ENCODE measurements around the gene HMCN2. TPM values are rescaled to one million over a fixed set of nuclear protein-coding genes. Genes with fewer than 3 reads are reported as not detected.
"Not testable (repeated sequence)": the region's sequence is repeated elsewhere in the genome, so short reads cannot be mapped to it uniquely, and the experiment has no call there.

HMCN2 gene
- total RNA-seq, 1 donor from 2014 or later, result 3.1 TPM

DNA sequence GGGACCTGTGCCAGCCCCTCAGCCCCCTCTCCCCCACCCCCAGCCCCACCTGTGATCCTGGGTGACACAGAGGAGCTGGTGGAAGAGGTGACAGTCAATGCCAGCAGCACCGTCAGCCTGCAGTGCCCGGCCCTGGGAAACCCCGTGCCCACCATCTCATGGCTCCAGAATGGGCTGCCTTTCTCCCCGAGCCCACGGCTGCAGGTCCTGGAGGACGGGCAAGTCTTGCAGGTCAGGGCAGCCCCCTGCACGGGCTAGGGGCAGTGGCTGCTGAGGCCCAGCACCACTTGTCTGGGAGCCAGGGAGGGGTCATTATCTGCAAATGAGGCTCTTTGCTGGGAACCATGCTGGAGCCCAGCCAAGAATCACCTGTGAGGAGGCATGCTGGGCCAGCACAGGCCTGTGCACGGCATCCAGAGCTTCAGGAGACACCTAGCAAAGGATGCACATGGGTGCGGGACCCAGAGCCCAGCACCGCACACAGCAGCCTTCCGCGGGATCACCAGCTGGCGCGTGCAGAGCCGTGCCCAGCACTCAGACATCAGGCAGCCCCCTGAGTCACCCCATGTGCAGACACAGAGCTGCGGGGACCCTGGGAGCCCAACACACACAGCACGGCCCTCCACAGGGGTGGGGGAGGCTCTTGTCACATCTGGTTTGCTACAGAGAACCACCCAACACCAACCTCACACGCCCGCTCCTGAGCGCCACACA is 117.2 kb downstream of the HMCN2 start:
- no peak for DNase-seq (ENCODE audit: low spot score)

DNA sequence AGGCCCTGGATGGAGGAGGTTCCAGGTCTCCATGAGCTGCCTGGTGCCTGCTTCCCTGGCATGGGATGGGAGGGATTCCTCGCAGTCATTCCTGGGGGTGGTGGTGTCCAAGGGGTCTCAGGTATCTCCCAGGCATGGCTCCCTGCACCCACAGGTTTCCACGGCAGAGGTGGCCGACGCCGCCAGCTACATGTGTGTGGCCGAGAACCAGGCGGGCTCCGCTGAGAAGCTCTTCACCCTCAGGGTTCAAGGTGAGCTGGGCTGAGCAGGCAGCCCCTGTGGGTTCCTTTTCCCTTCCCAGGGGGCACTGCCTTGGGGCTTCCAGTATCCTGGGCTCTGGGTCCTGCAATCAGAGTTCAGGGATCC is 117.8 kb downstream of the HMCN2 start:
- DNase-seq (ENCODE audit: low spot score), result no peak

DNA sequence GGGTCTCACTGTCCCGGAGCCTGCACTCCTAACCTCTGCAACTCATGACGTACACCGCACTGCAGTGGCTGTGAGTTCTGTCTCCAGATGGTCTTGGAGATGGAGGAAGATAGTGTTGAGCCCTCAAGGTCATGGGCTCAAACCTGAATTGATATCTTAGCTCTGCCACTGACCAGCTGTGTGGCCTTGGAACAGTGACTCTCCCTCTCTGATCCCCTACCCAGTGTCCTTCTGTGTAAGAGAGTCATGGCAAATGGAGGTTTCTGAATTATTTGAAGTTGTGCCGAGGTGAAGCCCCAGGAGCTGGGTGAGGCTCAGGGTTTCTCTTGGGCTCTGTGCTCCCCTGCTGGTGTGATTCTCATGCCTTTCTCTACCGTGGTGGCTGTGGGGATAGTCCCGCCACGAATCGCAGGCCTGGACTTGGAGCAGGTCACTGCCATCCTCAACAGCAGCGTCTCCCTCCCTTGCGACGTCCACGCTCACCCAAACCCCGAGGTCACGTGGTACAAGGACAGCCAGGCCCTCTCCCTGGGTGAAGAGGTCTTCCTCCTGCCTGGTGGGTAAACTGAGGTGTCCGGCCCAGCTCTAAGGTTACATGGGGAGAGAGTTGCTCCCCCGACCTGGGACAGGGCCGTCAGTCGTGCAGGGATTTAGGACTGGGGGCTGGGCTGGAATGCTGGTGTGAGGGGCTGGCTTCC is 118.6 kb downstream of the HMCN2 start:
- DNase-seq (ENCODE audit: low spot score), result no peak

DNA sequence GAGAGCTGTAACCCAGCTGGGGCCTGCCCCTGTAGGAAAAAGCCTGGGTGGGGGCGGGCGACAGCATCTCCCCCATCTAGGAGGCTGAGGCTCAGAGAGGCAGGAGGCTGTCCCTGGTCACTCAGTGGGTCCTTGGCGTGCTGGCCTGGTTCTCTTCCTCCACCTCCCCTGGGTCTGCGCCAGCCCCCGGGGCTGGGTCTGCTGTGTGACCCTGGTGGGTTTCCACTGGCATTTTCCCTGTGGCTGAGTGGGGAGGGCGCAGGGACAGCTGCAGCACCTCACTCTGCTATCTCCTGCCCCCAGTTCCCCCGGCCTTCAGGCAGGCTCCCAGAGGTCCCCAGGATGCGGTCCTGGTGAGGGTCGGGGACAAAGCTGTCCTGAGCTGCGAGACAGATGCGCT is 119.7 kb downstream of the HMCN2 start:
- no peak for DNase-seq (ENCODE audit: low spot score)

DNA sequence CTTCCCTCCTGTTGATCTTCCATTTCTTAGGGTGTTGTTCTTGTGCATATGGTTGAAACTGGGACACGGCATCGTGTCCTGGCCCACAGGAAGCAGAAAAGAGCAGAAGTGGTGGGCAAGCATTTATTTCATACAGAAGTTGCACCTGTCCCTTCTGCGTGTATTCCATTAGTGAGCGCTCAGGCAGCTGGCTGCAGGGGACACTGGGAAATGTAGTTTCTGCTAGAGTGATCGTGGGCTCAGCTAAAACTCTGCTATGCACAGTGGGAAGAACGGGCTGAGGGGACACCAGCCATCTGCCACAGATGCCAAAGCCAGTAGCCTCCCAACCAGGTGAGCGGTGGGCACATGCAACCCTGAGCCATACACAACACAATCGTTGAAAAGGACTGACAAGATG is 121.8 kb downstream of the HMCN2 start:
- DNase-seq (ENCODE audit: low spot score), result no peak

DNA sequence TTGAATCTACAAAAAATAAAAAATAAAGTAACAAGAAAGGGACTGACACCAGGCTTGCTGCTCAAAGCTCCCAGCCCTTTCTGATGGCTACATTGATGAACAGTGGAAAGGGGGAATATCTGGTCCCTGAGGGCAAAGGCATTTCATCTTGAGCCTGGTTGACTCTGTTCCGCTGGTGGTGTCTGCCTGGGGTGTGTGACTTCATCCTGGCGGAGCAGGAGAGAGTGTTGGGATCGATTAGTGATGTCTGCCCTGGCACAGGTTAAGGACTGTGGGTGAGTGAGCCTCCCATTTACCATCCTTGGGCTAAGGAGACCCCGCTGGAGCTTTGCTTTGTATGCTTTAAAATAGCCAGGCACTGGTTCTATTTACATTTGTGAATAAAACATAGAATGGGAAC is 122.3 kb downstream of the HMCN2 start:
- no peak for DNase-seq (ENCODE audit: low spot score)

DNA sequence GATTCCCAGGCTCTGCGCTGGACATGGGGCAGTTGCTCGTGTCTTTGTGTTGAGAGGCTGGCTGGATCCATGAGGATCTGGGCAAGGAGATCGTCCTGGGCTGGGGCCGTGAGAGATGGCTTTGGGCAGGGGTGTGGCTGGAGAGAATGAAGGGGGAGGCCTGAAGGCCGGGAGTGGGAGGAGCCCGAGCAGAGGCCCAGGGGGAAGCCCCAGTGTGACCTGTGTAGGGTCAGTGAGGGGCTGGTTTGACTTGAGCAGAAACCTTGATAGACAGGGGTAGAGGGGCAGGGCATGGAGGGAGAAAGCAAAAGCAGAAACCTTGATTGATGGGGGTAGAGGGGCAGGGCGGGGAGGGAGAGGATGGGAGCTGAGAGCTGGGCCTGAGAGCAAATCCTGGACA is 124.8 kb downstream of the HMCN2 start:
- DNase-seq (ENCODE audit: low spot score), result no peak

DNA sequence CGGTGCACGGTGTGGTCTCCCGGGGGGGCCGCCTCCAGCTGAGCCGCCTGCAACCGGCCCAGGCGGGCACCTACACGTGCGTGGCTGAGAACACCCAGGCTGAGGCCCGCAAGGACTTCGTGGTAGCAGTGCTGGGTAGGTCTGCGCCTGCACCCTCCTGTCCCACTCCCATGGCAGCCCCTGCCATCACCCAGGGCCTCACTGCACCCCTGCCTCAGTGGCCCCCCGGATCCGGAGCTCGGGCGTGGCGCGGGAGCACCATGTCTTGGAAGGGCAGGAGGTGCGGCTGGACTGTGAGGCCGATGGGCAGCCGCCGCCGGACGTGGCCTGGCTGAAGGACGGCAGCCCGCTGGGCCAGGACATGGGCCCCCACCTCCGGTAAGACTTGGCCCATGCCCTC is 125.4 kb downstream of the HMCN2 start:
- DNase-seq (ENCODE audit: low spot score), result no peak

DNA sequence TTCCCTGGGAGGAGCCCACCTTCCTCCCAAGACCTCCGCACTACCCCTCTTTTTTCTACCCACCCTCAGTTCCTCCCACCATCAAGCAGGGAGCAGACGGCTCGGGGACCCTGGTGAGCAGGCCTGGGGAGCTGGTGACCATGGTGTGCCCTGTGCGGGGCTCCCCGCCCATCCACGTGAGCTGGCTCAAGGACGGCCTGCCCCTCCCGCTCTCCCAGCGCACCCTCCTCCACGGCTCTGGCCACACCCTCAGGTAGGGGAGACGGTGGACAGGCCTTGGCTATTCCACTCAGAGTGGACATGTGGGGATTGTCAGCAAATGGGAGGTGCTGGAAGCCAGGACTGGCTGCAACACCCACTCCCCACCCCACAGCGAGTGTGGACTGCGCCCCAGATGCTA is 126.3 kb downstream of the HMCN2 start:
- DNase-seq (ENCODE audit: low spot score), result no peak

DNA sequence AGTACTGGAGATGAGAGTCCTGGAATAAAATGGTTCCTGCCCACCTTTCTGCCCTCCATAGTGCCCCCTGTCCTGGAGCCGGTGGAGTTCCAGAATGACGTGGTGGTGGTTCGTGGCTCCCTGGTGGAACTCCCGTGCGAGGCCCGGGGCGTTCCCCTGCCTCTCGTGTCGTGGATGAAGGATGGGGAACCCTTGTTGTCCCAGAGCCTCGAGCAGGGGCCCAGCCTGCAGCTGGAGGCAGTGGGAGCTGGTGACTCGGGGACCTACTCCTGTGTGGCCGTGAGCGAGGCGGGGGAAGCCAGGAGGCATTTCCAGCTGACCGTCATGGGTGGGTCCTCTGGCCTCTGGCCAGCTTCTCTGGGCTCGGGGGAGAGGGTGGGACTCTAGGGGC is 128.1 kb downstream of the HMCN2 start:
- no peak for DNase-seq (ENCODE audit: low spot score)

DNA sequence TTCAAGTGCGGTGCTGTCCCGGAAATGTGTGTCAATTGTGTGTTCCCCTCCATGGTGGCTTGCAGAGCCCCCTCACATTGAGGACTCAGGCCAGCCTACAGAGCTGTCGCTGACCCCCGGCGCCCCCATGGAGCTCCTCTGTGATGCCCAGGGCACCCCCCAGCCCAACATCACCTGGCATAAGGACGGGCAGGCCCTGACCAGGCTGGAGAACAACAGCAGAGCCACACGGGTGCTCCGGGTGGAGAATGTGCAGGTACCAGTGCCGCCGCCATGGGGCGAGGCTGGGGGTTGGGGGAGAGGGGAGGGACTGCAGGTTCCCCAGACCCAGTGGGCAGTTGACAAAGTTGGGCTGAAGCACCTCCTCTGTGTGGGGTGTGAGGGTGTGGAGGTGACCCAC is 128.8 kb downstream of the HMCN2 start:
- no peak for DNase-seq (ENCODE audit: low spot score)

DNA sequence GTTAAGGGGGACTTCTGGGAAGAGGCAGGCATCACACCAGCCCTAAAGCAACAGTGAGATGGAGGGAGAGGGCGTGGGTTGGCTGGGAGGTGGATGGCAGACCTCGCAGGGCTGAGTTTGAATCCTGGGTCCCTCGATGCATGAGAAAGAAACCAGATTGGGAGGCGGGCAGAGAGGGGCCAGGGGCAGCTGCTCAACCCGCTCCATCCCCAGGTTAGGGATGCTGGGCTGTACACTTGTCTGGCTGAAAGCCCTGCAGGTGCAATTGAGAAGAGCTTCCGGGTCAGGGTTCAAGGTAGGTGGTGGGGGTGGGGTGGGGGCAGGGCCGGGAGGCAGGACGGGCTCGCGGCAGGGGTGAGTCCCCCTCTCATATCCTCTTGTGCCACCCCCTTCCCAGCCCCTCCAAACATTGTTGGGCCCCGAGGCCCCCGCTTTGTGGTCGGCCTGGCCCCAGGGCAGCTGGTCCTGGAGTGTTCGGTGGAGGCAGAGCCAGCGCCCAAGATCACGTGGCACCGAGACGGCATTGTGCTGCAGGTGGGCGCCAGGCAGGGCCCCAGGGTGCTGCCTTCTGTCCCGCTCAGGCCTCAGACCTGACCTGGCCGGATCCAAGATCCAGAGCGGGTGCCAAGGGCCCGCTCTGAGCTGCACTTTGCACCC is 129.4 kb downstream of the HMCN2 start:
- no peak for DNase-seq (ENCODE audit: low spot score)

DNA sequence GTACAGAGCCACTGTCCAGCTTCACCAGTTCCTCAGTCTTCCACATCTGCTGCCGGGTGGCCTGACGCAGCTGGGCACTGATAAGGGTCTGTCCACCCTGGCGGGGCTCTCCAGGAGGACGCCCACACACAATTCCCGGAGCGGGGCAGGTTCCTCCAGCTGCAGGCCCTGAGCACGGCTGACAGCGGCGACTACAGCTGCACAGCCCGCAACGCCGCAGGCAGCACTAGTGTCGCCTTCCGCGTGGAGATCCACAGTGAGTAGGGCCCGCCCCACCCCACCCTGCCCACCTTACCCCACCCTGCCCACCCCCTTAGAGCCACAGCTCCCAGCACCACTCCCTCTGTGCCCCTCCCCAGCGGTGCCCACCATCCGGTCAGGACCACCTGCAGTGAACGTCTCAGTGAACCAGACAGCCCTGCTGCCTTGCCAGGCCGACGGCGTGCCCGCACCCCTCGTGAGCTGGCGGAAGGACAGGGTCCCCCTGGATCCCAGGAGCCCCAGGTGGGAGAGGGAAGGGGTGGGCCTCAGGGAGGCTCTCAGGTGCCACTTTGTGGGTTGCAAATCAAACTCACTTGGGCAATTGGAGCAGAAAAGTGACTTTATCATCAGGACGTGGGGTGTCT is 130.4 kb downstream of the HMCN2 start:
- no peak for DNase-seq (ENCODE audit: low spot score)

DNA sequence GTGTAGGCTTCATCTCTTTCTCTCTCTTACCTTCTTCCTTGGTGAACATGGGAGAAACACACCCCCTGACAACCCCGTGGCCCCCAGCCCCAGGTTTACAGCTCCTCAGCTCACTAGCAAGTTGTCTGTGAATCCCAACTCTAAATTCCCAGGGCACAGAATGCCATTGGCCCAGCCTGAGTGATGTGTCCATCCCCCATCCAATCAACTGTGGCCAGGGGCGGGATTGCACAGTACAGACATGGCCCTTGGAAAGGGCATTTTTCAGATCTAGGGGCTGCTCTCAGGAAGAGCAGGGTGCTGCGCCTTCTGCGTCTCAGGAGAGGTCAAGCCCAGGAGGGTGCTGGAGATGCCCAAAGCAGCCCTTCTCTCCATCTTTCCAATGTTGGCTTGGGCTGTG is 131.0 kb downstream of the HMCN2 start:
- DNase-seq (ENCODE audit: low spot score), result no peak

DNA sequence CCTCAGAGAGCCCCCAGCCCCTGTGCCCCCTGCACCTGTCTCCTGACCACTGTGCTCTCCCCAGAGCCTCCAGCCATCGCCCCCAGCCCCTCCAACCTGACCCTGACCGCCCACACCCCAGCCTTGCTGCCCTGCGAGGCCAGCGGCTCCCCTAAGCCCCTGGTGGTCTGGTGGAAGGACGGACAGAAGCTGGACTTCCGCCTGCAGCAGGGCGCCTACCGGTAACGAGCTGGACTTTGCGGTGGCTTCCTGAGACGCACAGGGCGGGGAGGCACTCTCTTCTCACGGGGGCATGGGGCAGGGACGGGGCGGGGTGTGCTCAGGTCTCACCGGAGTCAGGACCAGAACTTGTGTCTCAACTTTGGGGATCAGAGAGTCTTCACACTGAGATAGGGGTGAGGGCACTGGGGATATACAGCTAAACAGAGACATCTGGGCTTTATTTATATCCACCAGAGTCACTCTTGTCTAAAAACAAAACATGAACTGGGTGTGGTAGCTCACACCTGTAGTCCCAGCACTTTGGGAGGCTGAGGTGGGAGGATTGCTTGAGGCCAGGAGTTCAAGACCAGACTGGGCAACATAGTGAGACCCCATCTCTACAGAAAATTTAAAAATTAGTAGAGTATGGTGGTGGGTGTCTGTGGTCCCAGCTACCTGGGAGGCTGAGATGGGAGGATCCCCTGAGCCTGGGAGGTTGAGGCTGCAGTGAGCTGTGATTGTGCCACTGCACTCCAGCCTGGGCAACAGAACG is 133.1 kb downstream of the HMCN2 start:
- no peak for DNase-seq (ENCODE audit: low spot score)

DNA sequence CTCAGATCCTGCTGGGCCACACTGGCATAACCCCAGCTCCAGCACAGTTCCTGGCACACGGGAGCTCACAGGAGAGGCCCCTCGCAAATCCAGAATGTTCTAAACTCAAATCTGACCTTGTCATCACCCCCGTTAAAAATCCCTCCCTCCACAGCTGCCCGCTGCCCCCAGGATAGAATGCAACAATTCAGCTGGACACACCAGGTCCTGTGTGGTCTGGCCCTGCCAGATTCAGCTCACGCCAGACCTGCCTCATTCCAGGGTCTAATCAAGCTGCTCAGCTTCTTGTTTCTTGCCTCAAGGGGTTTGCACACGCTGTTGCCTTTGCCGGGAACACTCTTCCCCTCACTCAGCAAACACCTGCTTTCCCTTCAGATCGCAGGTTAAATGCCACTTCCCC is 134.2 kb downstream of the HMCN2 start:
- DNase-seq (ENCODE audit: low spot score), result no peak

DNA sequence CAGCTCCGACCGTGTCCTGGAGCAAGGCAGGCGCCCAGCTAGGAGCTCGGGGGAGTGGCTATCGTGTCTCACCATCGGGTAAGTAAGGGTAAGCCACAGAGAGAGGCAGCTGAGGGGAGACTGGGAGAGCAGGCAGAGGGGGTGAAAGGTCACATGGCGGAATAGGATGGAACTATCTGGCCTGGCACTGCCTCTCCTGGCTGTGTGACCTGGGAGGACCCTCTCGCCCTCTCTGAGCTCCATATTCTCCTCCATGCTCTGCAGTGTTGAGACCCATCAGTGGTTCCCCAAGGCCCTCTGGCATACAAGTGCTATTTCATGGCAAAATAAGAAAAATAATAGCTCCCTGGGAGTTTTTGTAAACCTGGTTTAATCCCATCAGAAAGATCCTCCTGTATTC is 135.3 kb downstream of the HMCN2 start:
- no peak for DNase-seq (ENCODE audit: low spot score)

DNA sequence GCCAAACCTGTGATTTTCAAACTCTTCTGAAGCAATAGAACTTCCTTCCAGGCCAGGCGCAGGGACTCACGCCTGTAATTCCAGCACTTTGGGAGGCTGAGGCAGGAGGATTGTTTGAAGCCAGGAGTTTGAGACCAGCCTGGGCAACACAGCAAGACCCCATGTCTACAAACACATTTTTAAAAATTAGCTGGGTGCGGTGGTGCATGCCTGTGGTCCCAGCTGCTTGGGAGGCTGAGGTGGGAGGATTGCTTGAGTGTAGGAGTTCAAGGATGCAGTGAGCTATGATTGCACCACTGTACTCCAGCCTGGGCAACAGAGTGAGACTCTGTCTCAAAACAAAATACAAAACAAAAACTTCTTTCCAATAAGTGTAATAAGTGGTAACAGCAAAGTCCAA is 136.2 kb downstream of the HMCN2 start:
- not testable (repeated sequence) for DNase-seq (ENCODE audit: low spot score)

DNA sequence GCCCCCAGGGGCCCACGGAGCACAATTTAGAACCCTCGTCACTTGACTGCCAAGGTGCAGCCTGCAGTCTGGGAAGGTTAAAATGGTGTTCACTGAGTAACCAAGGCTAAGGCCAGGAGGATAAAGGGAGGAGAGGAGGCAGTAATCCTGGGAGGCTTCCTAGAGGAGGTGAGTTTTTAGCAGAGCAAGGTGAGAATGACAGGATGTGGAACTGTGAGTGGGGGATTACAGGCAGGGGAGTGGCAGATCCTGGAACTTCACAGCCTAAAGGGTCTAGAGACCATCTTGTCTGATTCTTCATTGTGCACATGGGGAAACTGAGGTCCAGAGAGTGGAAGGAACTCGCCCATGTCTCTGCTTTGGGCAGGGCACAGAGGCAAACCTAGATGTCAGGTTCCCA is 136.7 kb downstream of the HMCN2 start:
- no peak for DNase-seq (ENCODE audit: low spot score)

DNA sequence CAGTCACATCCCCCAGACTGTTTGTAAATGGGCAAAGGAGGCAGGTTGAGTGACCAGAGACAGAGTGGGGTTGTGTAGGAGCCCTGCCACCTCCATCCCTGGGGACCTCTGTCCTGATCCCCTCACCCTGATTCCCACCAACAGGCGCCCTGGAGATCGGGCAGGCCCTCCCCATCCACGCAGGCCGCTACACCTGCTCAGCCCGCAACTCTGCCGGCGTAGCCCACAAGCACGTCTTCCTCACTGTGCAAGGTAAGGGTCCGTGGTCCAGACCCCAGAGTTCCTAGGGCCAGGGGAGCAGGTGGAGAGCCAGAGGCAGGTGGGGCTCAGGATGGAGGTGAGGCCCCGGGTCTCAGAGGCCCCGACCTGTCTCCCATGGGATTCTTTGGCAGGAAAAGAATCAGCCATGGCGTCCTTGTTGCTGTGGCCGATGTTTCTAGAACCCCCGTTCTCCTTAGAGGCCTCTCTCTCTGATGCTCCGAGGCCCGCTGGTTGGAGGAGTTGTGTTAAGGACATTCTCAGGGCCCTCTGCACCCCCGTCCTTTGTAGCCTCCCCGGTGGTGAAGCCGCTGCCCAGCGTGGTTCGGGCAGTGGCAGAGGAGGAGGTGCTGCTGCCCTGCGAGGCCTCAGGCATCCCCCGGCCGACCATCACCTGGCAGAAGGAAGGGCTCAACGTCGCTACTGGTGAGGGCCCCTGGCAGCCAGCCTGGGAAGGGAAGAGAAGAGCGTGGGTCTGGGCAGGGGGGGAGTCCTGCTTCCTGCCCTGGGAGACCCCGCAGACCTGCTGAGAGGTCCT is 137.3 kb downstream of the HMCN2 start:
- DNase-seq (ENCODE audit: low spot score), result no peak
